HCT116 (cell line): ENCODE results near the gene CIROP. TPM values are rescaled to one million over a fixed set of nuclear protein-coding genes. Genes with fewer than 3 reads are reported as not detected.

Source experiments
- ATAC-seq: fragments of 200-7000 bp; cut with Tn5 transposase; 2 replicates; pipeline ENCODE4 v1.9.1; 2020; ENCODE audit warnings: mild to moderate bottlenecking, moderate library complexity
- BruUV-seq: library from RNA; stranded (reverse); fragments of 400-500 nt; replicated peaks from 2 replicates; lab custom pipeline; 2021; lab: Mats Ljungman, UMichigan
- CTCF ChIA-PET: fragments of 300-600 bp; sonication (Branson Sonifier 250); formaldehyde crosslinking; loops from one replicate; lab custom pipeline; 2021; ENCODE audit warnings: antibody characterized with exemption; lab: Charles Lee
- POLR2A ChIA-PET: fragments of 300-600, 350-600 bp; sonication (Branson Sonifier 250); formaldehyde crosslinking; loops from one replicate; lab custom pipeline; 2021; ENCODE audit warnings: antibody characterized with exemption; lab: Charles Lee
- RAD21 ChIA-PET, 2 experiments: fragments of 300-600 bp; sonication (Branson Sonifier 250); formaldehyde crosslinking; loops; one replicate each; lab custom pipeline; 2023; ENCODE audit warnings: low total read pairs in 2 of 2; ENCODE audit not compliant: uncharacterized antibody in 2 of 2, unreplicated experiment in 2 of 2, low non-redundant PET in 1 of 2; lab: Charles Lee
- DNase-seq: peaks from one replicate; pipeline ENCODE4 v3.0.0-alpha.2; 2010; ENCODE audit warnings: low read depth, low spot score
- H2AFZ ChIP-seq: fragments of 200-600 bp; shearing (Covaris generic), sonication (generic); 2 replicates; pipeline ENCODE4 v1.6.1; 2017; ENCODE audit warnings: low read depth, mixed run types, mixed read lengths, antibody characterized with exemption, low read length; ENCODE audit not compliant: poor library complexity, severe bottlenecking
- H3K27ac ChIP-seq: 2 replicates; pipeline ENCODE4 v1.5.1; 2012; ENCODE audit warnings: low read depth, low read length
- H3K27me3 ChIP-seq: fragments of 200-600 bp; sonication (generic); 2 replicates; pipeline ENCODE4 v1.6.1; 2016; ENCODE audit warnings: mixed run types, low read length, mixed read lengths; ENCODE audit not compliant: insufficient read depth
- H3K36me3 ChIP-seq, 2 experiments: fragments of 200-500 bp in 1 of 2; fragments of 200-600 bp in 1 of 2; sonication (Bioruptor generic) in 1 of 2; sonication (generic) in 1 of 2; 2 replicates each; pipeline versions ENCODE4 v1.5.1 to v1.6.1; 2014 to 2016; ENCODE audit warnings: low read length in 2 of 2, inconsistent platforms in 1 of 2, mixed read lengths in 1 of 2, mixed run types in 1 of 2; ENCODE audit not compliant: insufficient read depth in 2 of 2, control insufficient read depth in 1 of 2
- H3K4me1 ChIP-seq, 2 experiments: fragments of 200-600 bp in 1 of 2; sonication (generic) in 1 of 2; 2 replicates each; pipeline versions ENCODE4 v1.5.1 to v1.6.1; 2012 to 2017; ENCODE audit warnings: low read length in 2 of 2, inconsistent platforms in 1 of 2, mild to moderate bottlenecking in 1 of 2, mixed read lengths in 1 of 2, mixed run types in 1 of 2, moderate library complexity in 1 of 2; ENCODE audit not compliant: insufficient read depth in 2 of 2, control insufficient read depth in 1 of 2
- H3K4me2 ChIP-seq: fragments of 200-600 bp; sonication (generic); 2 replicates; pipeline ENCODE4 v1.6.1; 2017; ENCODE audit warnings: mixed run types, low read length, mixed read lengths
- H3K4me3 ChIP-seq, 2 experiments: fragments of 200-600 bp in 1 of 2; sonication (generic) in 1 of 2; replicated peaks in 1 of 2; 2 replicates each; pipeline ENCODE4 v1.5.1; 2011 to 2016; ENCODE audit warnings: low read length in 2 of 2, control low read depth in 1 of 2, low read depth in 1 of 2, mild to moderate bottlenecking in 1 of 2, mixed read lengths in 1 of 2, mixed run types in 1 of 2
- H3K79me2 ChIP-seq: fragments of 200-600 bp; sonication (generic); 2 replicates; pipeline ENCODE4 v1.6.1; 2017; ENCODE audit warnings: mild to moderate bottlenecking, mixed run types, low read length, moderate library complexity, mixed read lengths; ENCODE audit not compliant: insufficient read depth
- H3K9ac ChIP-seq: fragments of 200-600 bp; sonication (generic); 2 replicates; pipeline ENCODE4 v1.6.1; 2016; ENCODE audit warnings: low read length, mixed read lengths
- H3K9me2 ChIP-seq: fragments of 200-600 bp; sonication (generic), shearing (Covaris generic); 2 replicates; pipeline ENCODE4 v1.6.1; 2017; ENCODE audit warnings: mixed run types, mild to moderate bottlenecking, moderate library complexity; ENCODE audit not compliant: insufficient read depth
- H3K9me3 ChIP-seq, 2 experiments: fragments of 200-500 bp in 1 of 2; fragments of 200-600 bp in 1 of 2; sonication (Bioruptor generic) in 1 of 2; sonication (generic) in 1 of 2; 2 replicates each; pipeline ENCODE4 v1.6.1; 2014 to 2017; ENCODE audit warnings: low read length in 2 of 2, mixed read lengths in 2 of 2, inconsistent platforms in 1 of 2, low read depth in 1 of 2, mild to moderate bottlenecking in 1 of 2, mixed run types in 1 of 2, moderate library complexity in 1 of 2; ENCODE audit not compliant: control insufficient read depth in 1 of 2, insufficient read depth in 1 of 2
- H4K20me1 ChIP-seq: fragments of 200-600 bp; sonication (generic), shearing (Covaris generic); 2 replicates; pipeline ENCODE4 v1.6.1; 2017; ENCODE audit warnings: mixed run types, mild to moderate bottlenecking, moderate library complexity; ENCODE audit not compliant: insufficient read depth
- ATF3 ChIP-seq: IDR thresholded peaks from 2 replicates; pipeline ENCODE4 v1.6.1; 2012
- CBX3 ChIP-seq: IDR thresholded peaks from 2 replicates; pipeline ENCODE4 v1.6.1; 2012; ENCODE audit warnings: low read depth
- EGR1 ChIP-seq: IDR thresholded peaks from 2 replicates; pipeline ENCODE4 v1.6.1; 2012; ENCODE audit warnings: low read depth
- EZH2phosphoT487 ChIP-seq: fragments of 200-600 bp; IDR thresholded peaks from 2 replicates; pipeline ENCODE4 v1.6.1; 2018; ENCODE audit warnings: antibody characterized with exemption, borderline replicate concordance
- FOSL1 ChIP-seq: IDR thresholded peaks from 2 replicates; pipeline ENCODE4 v1.6.1; 2012; ENCODE audit warnings: low read depth
- JUND ChIP-seq: IDR thresholded peaks from 2 replicates; pipeline ENCODE4 v1.6.1; 2012
- POLR2A ChIP-seq: IDR thresholded peaks from 2 replicates; pipeline ENCODE4 v1.7.0; 2011; ENCODE audit warnings: borderline replicate concordance; ENCODE audit not compliant: insufficient read depth, insufficient read length; ENCODE audit errors: extremely low read depth
- REST ChIP-seq: IDR thresholded peaks from 2 replicates; pipeline ENCODE4 v1.6.1; 2012; ENCODE audit warnings: low read depth
- SP1 ChIP-seq: IDR thresholded peaks from 2 replicates; pipeline ENCODE4 v1.6.1; 2012; ENCODE audit warnings: low read depth
- SRF ChIP-seq: IDR thresholded peaks from 2 replicates; pipeline ENCODE4 v1.6.1; 2012; ENCODE audit warnings: low read depth
- TCF7L2 ChIP-seq: IDR thresholded peaks from 2 replicates; pipeline ENCODE4 v1.7.0; 2011; ENCODE audit warnings: borderline replicate concordance, inconsistent platforms; ENCODE audit not compliant: insufficient read depth, insufficient read length; ENCODE audit errors: extremely low read depth
- YY1 ChIP-seq: IDR thresholded peaks from 2 replicates; pipeline ENCODE4 v1.6.1; 2011; ENCODE audit warnings: low read length, low read depth, moderate library complexity, mild to moderate bottlenecking; ENCODE audit not compliant: insufficient replicate concordance; ENCODE audit errors: extremely low read depth
- ZNF274 ChIP-seq: fragments of 200-500 bp; sonication (Bioruptor generic); IDR thresholded peaks from 2 replicates; pipeline ENCODE4 v1.6.1; 2014; ENCODE audit warnings: mild to moderate bottlenecking, low read depth, low read length, inconsistent platforms
- intact Hi-C: fragments of 100-400 bp; cut with micrococcal nuclease; formaldehyde crosslinking; loops from 2 replicates; pipeline ENCODE4 v1.10.0; 2022
- total RNA-seq: library from RNA; stranded (reverse); gene quantifications from one replicate; pipeline ENCODE4 v1.2.1, GENCODE V29; 2021; ENCODE audit not compliant: unreplicated experiment
- TF ChIP-seq, protein P1 (sequence below), 3 experiments: fragments of 200-600 bp in 1 of 3; sonication (generic) in 1 of 3; IDR thresholded peaks in 2 of 3; conservative IDR thresholded peaks in 1 of 3; 2 replicates each; pipeline ENCODE4 v1.5.1; 2012 to 2017; ENCODE audit warnings: low read depth in 2 of 3, low read length in 2 of 3, antibody characterized with exemption in 1 of 3, borderline replicate concordance in 1 of 3, control low read depth in 1 of 3, mild to moderate bottlenecking in 1 of 3, mixed read lengths in 1 of 3, mixed run types in 1 of 3, moderate library complexity in 1 of 3; ENCODE audit not compliant: insufficient read depth in 1 of 3

Gene CIROP
- total RNA-seq, 1 experiment from 2014 or later, result not detected

GRCh38 chr14:23101986-23102625, 2.7 kb downstream of the CIROP start:
- Histone ChIP-seq H3K4me3 (no peak overlapping the region), H3K36me3 (peaks cover 11 to 13% of the 10 kb centered on the region in 2 experiments), H3K79me2 (peaks cover 21% of the 10 kb centered on the region), H3K9me2 (no peaks in the 10 kb centered on the region), H3K9me3 (no peaks in the 10 kb centered on the region), H3K27ac (no peak overlapping the region), H2AFZ (no peak overlapping the region), H3K9ac (no peak overlapping the region), H3K4me1 (no peaks in the 10 kb centered on the region), H3K4me2 (no peak overlapping the region), H4K20me1 (no peaks in the 10 kb centered on the region), H3K27me3 (no peaks in the 10 kb centered on the region; the same call in 1 of the 2 replicates)
- RAD21 ChIA-PET, result no interaction called here
- no peak for ATAC-seq
- intact Hi-C loops, result no loop called here
- DNase-seq, result no peak
- BruUV-seq, result no TSS peak
- TF ChIP-seq ZNF274, result no peak
- no peak for TF ChIP-seq SP1
- TF ChIP-seq TCF7L2, result no peak
- no peak for TF ChIP-seq EZH2phosphoT487
- no peak for TF ChIP-seq JUND
- TF ChIP-seq, protein P1, sequence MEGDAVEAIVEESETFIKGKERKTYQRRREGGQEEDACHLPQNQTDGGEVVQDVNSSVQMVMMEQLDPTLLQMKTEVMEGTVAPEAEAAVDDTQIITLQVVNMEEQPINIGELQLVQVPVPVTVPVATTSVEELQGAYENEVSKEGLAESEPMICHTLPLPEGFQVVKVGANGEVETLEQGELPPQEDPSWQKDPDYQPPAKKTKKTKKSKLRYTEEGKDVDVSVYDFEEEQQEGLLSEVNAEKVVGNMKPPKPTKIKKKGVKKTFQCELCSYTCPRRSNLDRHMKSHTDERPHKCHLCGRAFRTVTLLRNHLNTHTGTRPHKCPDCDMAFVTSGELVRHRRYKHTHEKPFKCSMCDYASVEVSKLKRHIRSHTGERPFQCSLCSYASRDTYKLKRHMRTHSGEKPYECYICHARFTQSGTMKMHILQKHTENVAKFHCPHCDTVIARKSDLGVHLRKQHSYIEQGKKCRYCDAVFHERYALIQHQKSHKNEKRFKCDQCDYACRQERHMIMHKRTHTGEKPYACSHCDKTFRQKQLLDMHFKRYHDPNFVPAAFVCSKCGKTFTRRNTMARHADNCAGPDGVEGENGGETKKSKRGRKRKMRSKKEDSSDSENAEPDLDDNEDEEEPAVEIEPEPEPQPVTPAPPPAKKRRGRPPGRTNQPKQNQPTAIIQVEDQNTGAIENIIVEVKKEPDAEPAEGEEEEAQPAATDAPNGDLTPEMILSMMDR (IDR thresholded peaks at IDR 0.05 in 2 of 3, conservative IDR thresholded peaks at IDR 0.05 in 1 of 3; ENCODE audit: borderline replicate concordance in 1 of 3, insufficient read depth in 1 of 3, low read depth in 2 of 3, low read length in 2 of 3), result no peak
- no peak for TF ChIP-seq ATF3
- no peak for TF ChIP-seq REST
- TF ChIP-seq YY1, result no peak
- no peak for TF ChIP-seq CBX3
- TF ChIP-seq EGR1, result no peak
- TF ChIP-seq POLR2A, result no peak
- no peak for TF ChIP-seq FOSL1
- TF ChIP-seq SRF, result no peak
- POLR2A ChIA-PET, result no interaction called here
- CTCF ChIA-PET, result interaction anchor here (1.8 to 1.9 kb wide), 2 partner anchors 18 to 33 kb away, joined by 4 to 7 read pairs; no protein-coding TSS in a partner anchor
